Measurements from ENCODE around the gene NUP153.
"Not testable (repeated sequence)": the region's sequence is repeated elsewhere in the genome, so short reads cannot be mapped to it uniquely, and the experiment has no call there.

NUP153 gene

DNA sequence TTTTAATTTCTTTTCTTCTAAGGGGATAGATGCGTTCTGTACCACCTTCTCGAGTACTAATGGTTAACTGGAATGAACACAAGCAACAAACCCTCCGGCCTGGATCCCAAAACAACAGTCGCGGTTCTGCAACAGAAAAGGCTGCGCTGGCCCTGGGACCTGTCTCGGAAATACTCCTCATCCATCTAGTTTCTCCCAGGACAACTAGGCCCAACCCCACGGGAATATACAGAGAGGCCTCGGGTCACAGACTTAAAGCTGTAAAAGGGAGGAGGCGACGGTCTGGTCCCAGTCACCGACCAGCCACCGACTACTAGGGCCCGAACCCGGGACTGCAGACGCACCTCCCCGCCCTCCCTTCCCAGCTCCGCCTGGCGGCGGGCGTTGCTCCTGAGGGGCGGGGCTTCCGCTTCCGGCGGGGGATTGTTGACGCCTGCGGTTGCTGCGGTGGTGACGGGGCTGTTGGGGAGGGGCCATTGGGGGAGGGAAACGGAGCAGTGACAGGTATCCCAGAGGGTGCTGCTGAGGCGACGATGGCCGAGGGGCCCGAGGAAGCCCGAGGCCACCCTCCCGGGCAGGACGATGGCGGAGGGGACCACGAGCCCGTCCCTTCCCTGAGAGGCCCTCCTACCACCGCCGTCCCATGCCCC, 106.7 kb downstream of the NUP153 start, which contains the start of gene FAM8A1:
Gene FAM8A1, plus strand, starts transcription at position 426 of the 650 bp plus-strand sequence. Its CDS starts 108 bp downstream, at position 534.
- DNase-seq, result peak; percentile 94

DNA sequence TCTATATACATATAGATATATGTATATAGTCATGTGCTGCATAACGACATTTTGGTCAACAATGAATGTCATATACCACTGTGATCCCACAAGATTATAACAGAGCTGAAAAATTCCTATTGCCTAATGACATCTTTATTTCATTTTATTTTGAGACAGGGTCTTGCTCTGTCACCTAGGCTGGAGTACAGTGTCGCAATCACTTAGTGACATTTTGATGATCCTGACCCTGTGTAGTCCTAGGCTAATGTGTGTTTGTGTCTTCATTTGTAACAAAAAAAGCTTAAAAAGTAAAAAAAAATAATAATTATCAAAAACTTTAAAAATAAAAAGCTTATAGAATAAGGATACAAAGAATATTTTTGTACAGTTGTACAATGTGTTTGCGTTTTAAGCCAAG, 110.6 kb downstream of the NUP153 start:
- DNase-seq, result no peak

DNA sequence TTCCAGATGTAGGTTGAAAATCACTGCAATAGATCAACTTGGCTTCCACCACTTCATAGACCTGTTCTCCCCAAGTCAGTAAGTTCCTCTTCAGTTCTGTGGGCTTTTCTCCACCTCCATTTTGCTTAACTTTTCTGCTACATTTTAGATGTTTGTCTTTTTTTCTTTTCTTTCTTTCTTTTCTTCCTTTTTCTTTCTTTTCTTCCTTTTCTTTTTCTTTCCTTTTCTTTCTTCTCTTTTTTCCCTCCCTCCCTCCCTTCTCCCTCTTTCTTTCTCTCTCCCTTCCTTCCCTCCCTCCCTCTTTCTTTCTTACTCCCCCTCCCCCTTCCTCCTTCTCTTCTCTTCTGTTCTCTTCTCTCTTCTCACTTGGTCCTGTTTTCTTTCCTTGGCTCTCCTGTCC, 113.5 kb downstream of the NUP153 start:
- no peak for DNase-seq

DNA sequence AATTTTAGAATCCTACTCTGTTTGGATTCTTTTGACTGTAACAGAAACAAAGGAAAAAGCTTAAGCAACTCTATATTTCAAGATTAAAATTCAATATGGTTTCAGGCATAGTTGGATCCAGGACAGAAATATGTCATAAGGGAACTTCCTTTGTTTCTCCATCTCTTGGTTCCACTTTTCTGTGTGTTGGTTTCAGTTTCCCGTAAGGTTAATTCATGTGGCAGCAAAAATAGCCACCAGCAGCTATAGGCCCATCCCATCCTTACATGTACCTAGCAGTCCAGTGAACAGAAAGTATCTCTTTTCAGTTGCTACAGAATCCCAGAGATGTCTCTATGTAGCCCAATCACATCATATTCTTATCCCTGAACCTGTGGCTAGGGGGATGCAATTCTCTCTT, 115.4 kb downstream of the NUP153 start:
- DNase-seq, result no peak

DNA sequence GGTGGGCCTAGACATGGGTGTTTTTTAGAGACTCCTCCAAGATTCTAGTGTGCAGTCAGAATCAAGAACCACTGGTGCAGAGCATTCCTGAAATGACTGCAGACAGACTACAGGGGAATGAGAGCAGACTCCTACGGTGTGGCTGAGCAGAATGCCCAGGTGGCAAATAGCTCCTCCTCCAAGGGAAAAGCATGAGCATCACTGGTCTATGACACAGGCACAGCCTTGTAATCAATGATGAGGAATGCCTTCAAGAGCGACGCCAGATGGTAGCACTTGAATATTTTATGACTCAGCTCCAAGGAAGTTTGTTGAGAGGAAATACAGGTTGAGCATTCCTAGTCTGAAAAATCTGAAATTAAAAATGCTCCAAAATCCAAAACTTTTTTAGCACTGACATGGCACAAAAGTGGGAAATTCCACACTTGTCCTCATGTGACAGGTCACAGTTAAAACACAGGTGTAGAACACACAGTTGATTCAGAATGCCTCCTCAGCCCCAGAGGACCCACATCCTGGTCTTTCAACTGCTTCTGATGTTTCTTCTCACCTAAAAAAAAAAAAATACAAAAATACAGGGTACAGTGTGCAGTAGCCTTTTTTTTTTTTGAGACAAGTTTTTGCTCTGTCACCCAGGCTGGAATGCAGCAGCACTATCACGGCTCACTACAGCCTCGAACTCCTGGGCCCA, 117.2 kb downstream of the NUP153 start:
- DNase-seq, result no peak

GRCh38 chr6:17588011-17588410, 118.7 kb downstream of the NUP153 start:
- DNase-seq, result no peak

DNA sequence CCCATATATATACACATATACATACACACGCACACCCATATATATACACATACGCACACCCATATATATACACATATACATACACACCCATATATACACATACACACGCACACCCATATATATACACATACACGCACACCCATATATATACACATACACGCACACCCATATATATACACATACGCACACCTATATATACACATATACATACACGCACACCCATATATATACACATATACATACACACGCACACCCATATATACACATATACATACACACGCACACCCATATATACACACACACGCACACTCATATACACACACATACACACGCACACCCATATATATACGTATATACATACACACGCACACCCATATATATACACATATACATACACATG, 120.1 kb downstream of the NUP153 start:
- DNase-seq, result not testable (repeated sequence)

DNA sequence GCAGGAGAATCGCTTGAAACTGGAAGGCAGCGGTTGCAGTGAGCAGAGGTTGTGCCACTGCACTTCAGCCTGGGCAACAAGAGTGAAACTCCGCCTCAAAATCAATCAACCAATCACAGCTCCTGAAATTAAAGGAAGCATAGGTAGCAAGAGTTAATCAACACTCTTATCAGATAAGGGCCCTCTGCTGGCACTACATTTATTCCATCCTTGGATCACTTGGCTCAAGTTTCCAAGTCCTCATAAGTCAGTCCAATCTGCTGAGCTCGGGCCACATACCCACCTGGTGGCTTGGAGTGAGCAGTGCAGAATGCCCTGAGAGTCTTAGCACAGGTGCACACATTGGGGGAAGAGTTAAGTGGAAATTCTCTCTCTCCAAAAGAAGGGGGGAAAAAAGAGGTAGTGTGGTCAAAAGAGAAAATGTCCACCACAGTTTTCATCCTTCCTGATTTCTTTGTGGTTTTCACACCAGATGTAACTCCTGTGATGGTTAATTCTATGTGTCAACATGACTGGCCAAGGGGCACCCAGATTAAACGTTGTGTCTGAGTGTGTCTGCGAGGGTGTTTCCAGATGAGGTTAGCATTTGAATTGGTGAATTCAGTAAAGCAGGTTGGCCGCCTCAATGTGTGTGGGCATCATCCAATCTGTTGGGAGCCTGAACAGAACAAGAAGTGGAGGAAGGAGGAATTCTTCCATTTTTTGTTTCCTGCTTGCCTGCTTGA, 120.8 kb downstream of the NUP153 start:
- DNase-seq, result peak; percentile 11

- DNase-seq, result peak; percentile 71
Observed at GRCh38 chr6:17584241-17584803, 122.4 kb downstream of the NUP153 start.

- no peak for DNase-seq
Observed at GRCh38 chr6:17583811-17584210, 122.9 kb downstream of the NUP153 start.

DNA sequence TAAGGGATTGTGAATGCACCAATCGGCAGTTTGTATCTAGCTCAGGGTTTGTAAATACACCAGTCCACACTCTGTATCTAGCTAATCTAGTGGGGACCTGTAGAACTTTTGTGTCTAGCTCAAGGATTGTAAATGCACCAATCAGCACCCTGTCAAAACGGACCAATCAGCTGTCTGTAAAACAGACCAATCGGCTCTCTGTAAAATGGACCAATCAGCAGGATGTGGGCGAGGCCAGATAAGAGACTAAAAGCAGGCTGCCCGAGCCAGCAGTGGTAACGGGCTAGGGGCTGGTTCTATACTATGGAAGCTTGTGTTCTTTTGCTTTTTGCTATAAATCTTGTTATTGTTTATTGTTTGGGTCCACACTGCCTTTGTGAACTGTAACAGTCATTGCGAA, 125.4 kb downstream of the NUP153 start:
- not testable (repeated sequence) for DNase-seq

GRCh38 chr6:17580518-17581048, 126.1 kb downstream of the NUP153 start:
- DNase-seq, result no peak

DNA sequence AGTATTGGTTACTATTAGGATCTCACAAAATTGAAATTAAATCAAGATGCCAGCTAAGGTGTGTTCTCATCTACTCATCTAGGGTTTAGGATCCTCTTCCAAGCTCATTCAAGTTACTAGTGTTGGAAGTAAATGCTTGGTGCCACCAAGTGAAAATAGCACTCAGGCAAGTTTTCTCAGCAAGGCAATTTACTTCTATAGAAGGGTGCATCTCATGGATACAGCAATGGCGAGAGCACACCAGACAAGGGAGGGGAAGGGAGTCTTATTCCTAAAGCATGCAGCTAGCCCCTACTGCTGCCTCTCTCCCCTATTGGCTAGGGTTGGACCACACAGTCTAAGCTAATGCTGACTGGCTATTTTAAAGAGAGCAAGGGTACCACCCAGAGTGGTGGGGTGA, 129.7 kb downstream of the NUP153 start:
- DNase-seq, result no peak

- no peak for DNase-seq
Observed at GRCh38 chr6:17574866-17575560, 131.7 kb downstream of the NUP153 start.

- DNase-seq, result no peak
Observed at GRCh38 chr6:17565399-17565798, 141.3 kb downstream of the NUP153 start.

Data from COR-L47 (cell line).